ENCODE data around the gene SLIT3.

Gene SLIT3

GRCh38 chr5:168833383-168833782 lies 467.6 kb downstream of the SLIT3 start:
- no peak for DNase-seq (ENCODE audit: low read depth)
- no peak overlapping the region for H3K4me3 ChIP-seq (ENCODE audit: low read length)

GRCh38 chr5:168832308-168832707 lies 468.6 kb downstream of the SLIT3 start:
- DNase-seq (ENCODE audit: low read depth): no peak
- TF ChIP-seq CTCF (conservative IDR thresholded peaks at IDR 0.05; ENCODE audit: low read length): no peak
- no peak overlapping the region for H3K4me3 ChIP-seq (ENCODE audit: low read length)

More at GRCh38 chr5:168833383-168833782, 467.6 kb downstream of the SLIT3 start:
- TF ChIP-seq CTCF (conservative IDR thresholded peaks at IDR 0.05; ENCODE audit: low read length): no peak

GRCh38 chr5:168831383-168831782 lies 469.6 kb downstream of the SLIT3 start:
- no peak for TF ChIP-seq CTCF (conservative IDR thresholded peaks at IDR 0.05; ENCODE audit: low read length)
- no peak overlapping the region for H3K4me3 ChIP-seq (ENCODE audit: low read length)
- no peak for DNase-seq (ENCODE audit: low read depth)

- H3K4me3 ChIP-seq (ENCODE audit: low read length): no peak overlapping the region
- no peak for TF ChIP-seq CTCF (conservative IDR thresholded peaks at IDR 0.05; ENCODE audit: low read length)
- DNase-seq (ENCODE audit: low read depth): no peak
Observed at GRCh38 chr5:168830833-168831232, 470.1 kb downstream of the SLIT3 start.

GRCh38 chr5:168829922-168830417 lies 471.0 kb downstream of the SLIT3 start:
- DNase-seq (ENCODE audit: low read depth): no peak
- no peak overlapping the region for H3K4me3 ChIP-seq (ENCODE audit: low read length)
- no peak for TF ChIP-seq CTCF (conservative IDR thresholded peaks at IDR 0.05; ENCODE audit: low read length)

GRCh38 chr5:168829044-168829443 lies 471.9 kb downstream of the SLIT3 start:
- no peak for DNase-seq (ENCODE audit: low read depth)
- H3K4me3 ChIP-seq (ENCODE audit: low read length): no peak overlapping the region
- TF ChIP-seq CTCF (conservative IDR thresholded peaks at IDR 0.05; ENCODE audit: low read length): no peak

GRCh38 chr5:168827636-168828035 lies 473.3 kb downstream of the SLIT3 start:
- no peak overlapping the region for H3K4me3 ChIP-seq (ENCODE audit: low read length)
- TF ChIP-seq CTCF (conservative IDR thresholded peaks at IDR 0.05; ENCODE audit: low read length): no peak
- DNase-seq (ENCODE audit: low read depth): no peak
